HEK293 (cell line): ENCODE data around the gene CSK.

Experiments
- CTCF ChIA-PET: fragments of 350-600 bp; formaldehyde crosslinking; extraction: SDS; loops from one replicate; lab custom pipeline; 2021; ENCODE audit warnings: antibody characterized with exemption; lab: Yijun Ruan, JAX
- POLR2A ChIA-PET: fragments of 300-600 bp; formaldehyde crosslinking; extraction: SDS; loops from one replicate; lab custom pipeline; 2020; ENCODE audit warnings: antibody characterized with exemption, inconsistent platforms; lab: Yijun Ruan, JAX
- H3K27ac ChIP-seq: fragments of 200-500 bp; sonication (Bioruptor generic); 2 replicates; pipeline ENCODE4 v1.5.1; 2014; ENCODE audit warnings: low read depth, low read length, control low read depth, inconsistent platforms; ENCODE audit errors: extremely low read depth
- H3K36me3 ChIP-seq, 2 experiments: fragments of 200-500 bp in 1 of 2; sonication (Bioruptor generic) in 1 of 2; 1 replicate in 1 of 2; 2 replicates in 1 of 2; pipeline ENCODE4 v1.5.1; 2014 to 2017; ENCODE audit warnings: inconsistent platforms in 2 of 2, low read length in 2 of 2; ENCODE audit not compliant: control insufficient read depth in 2 of 2, insufficient read depth in 1 of 2
- H3K4me1 ChIP-seq: fragments of 200-500 bp; sonication (Bioruptor generic); 2 replicates; pipeline ENCODE4 v1.5.1; 2014; ENCODE audit warnings: mild to moderate bottlenecking, low read length, inconsistent platforms; ENCODE audit not compliant: control insufficient read depth, insufficient read depth
- H3K4me3 ChIP-seq: 2 replicates; pipeline ENCODE4 v1.5.1; 2011; ENCODE audit warnings: low read depth, mild to moderate bottlenecking, control low read depth, low read length, moderate library complexity
- H3K9me3 ChIP-seq: fragments of 200-500 bp; sonication (Bioruptor generic); 2 replicates; pipeline ENCODE4 v1.5.1; 2014; ENCODE audit warnings: low read depth, low read length, inconsistent platforms; ENCODE audit not compliant: control insufficient read depth, insufficient read depth
- BCL11A ChIP-seq: fragments of 450-650 bp; formaldehyde crosslinking; IDR thresholded peaks from 2 replicates; pipeline ENCODE4 v1.5.1; 2016; ENCODE audit warnings: low read depth, missing biosample characterization, missing genetic modification characterization
- FEZF1 ChIP-seq: fragments of 450-650 bp; formaldehyde crosslinking; IDR thresholded peaks from 2 replicates; pipeline ENCODE4 v1.5.1; 2016; ENCODE audit warnings: missing biosample characterization, missing genetic modification characterization
- IKZF3 ChIP-seq: fragments of 450-650 bp; IDR thresholded peaks from 2 replicates; pipeline ENCODE4 v1.5.0; 2018; ENCODE audit warnings: missing biosample characterization, mild to moderate bottlenecking, missing genetic modification characterization, moderate library complexity
- KLF1 ChIP-seq: fragments of 450-650 bp; formaldehyde crosslinking; IDR thresholded peaks from 2 replicates; pipeline ENCODE4 v1.5.1; 2016; ENCODE audit warnings: missing biosample characterization, missing genetic modification characterization
- TCF7L2 ChIP-seq: IDR thresholded peaks from 2 replicates; pipeline ENCODE4 v1.6.1; 2011; ENCODE audit warnings: low read depth, mild to moderate bottlenecking, inconsistent platforms, low read length, moderate library complexity, borderline replicate concordance
- ZBTB11 ChIP-seq: fragments of 450-650 bp; formaldehyde crosslinking; conservative IDR thresholded peaks from 2 replicates; pipeline ENCODE4 v1.5.1; 2016; ENCODE audit warnings: low read depth, missing biosample characterization, missing genetic modification characterization
- ZNF214 ChIP-seq: fragments of 450-650 bp; formaldehyde crosslinking; IDR thresholded peaks from 2 replicates; pipeline ENCODE4 v1.5.1; 2017; ENCODE audit warnings: missing biosample characterization, mild to moderate bottlenecking, missing genetic modification characterization, borderline replicate concordance
- ZNF311 ChIP-seq: fragments of 450-650 bp; formaldehyde crosslinking; IDR thresholded peaks from 2 replicates; pipeline ENCODE4 v1.5.1; 2017; ENCODE audit warnings: missing biosample characterization, missing genetic modification characterization, borderline replicate concordance
- ZNF398 ChIP-seq: fragments of 450-650 bp; formaldehyde crosslinking; IDR thresholded peaks from 2 replicates; pipeline ENCODE4 v1.5.1; 2017; ENCODE audit warnings: missing biosample characterization, missing genetic modification characterization
- ZNF514 ChIP-seq: fragments of 450-650 bp; formaldehyde crosslinking; IDR thresholded peaks from 2 replicates; pipeline ENCODE4 v1.5.1; 2016; ENCODE audit warnings: missing biosample characterization, missing genetic modification characterization
- ZNF548 ChIP-seq: fragments of 450-650 bp; formaldehyde crosslinking; IDR thresholded peaks from 2 replicates; pipeline ENCODE4 v1.5.1; 2016; ENCODE audit warnings: missing biosample characterization, missing genetic modification characterization
- ZNF561 ChIP-seq: fragments of 450-650 bp; IDR thresholded peaks from 2 replicates; pipeline ENCODE4 v1.5.1; 2018; ENCODE audit warnings: missing biosample characterization, missing genetic modification characterization, borderline replicate concordance
- ZNF600 ChIP-seq: fragments of 450-650 bp; formaldehyde crosslinking; IDR thresholded peaks from 2 replicates; pipeline ENCODE4 v1.5.1; 2016; ENCODE audit warnings: missing biosample characterization, missing genetic modification characterization
- ZNF629 ChIP-seq: fragments of 450-650 bp; formaldehyde crosslinking; IDR thresholded peaks from 2 replicates; pipeline ENCODE4 v1.5.1; 2017; ENCODE audit warnings: missing biosample characterization, missing genetic modification characterization
- ZNF792 ChIP-seq: fragments of 450-650 bp; formaldehyde crosslinking; IDR thresholded peaks from 2 replicates; pipeline ENCODE4 v1.5.1; 2016; ENCODE audit warnings: missing biosample characterization, missing genetic modification characterization
- TF ChIP-seq, protein P1 (sequence below): fragments of 450-650 bp; formaldehyde crosslinking; IDR thresholded peaks from 2 replicates; pipeline ENCODE4 v1.5.1; 2016; ENCODE audit warnings: missing biosample characterization, missing genetic modification characterization
- TF ChIP-seq, protein P2 (sequence below): fragments of 450-650 bp; formaldehyde crosslinking; IDR thresholded peaks from 2 replicates; pipeline ENCODE4 v1.5.1; 2016; ENCODE audit warnings: missing biosample characterization, missing genetic modification characterization

The CSK gene

DNA sequence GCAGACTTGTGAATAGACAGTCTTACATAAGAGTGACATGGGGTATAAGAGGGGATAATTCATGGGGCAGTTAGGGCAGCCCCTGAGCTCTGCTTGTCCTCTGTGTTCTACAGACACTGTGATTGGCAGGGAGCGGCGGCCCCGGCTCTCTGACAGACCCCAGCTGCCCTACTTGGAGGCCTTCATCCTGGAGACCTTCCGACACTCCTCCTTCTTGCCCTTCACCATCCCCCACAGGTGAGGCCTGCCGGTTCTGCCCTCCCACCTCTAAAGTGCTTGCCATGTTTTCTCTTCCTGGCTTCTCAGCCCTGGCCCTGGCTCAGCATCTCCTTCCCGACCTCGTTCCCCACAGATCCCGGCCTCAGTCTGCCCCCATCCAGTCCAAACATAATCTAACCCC, 29.9 kb upstream of the CSK start (continued):
- TF ChIP-seq, protein P1, sequence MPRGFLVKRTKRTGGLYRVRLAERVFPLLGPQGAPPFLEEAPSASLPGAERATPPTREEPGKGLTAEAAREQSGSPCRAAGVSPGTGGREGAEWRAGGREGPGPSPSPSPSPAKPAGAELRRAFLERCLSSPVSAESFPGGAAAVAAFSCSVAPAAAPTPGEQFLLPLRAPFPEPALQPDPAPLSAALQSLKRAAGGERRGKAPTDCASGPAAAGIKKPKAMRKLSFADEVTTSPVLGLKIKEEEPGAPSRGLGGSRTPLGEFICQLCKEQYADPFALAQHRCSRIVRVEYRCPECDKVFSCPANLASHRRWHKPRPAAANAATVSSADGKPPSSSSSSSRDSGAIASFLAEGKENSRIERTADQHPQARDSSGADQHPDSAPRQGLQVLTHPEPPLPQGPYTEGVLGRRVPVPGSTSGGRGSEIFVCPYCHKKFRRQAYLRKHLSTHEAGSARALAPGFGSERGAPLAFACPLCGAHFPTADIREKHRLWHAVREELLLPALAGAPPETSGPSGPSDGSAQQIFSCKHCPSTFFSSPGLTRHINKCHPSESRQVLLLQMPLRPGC (tag by site-specific recombination), result no peak
- TF ChIP-seq ZNF561 (tag by site-specific recombination), result no peak
- TF ChIP-seq ZNF514 (tag by site-specific recombination), result no peak
- no peak for TF ChIP-seq BCL11A
- TF ChIP-seq, all 188 proteins: peak for 0

DNA sequence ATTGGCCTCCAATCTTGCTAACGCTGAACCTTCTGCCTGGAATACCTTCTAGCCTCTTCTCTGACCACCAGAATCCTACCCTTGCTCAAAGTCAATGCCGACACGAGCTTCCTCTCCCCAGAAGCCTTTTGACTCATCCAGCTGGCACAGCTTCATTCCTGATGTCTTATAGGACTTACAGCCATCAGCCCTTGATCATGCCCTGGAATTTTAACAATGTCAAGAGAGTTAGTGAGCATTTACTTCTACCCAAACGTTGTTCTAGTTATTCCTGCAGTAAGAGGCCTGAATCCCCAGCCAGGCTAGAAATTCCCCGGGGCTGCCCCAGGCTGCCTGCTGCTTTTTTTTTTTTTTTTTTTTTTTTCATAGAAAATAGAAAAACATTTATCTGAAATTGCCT, 29.3 kb upstream of the CSK start:
- Histone ChIP-seq H3K4me1 (no peaks in the 10 kb centered on the region), H3K4me3 (no peak overlapping the region), H3K36me3 (no peaks in the 10 kb centered on the region)
- no peak for TF ChIP-seq FEZF1 (tag by site-specific recombination)
- TF ChIP-seq, protein P1 (tag by site-specific recombination), result no peak
- no peak for TF ChIP-seq ZNF600 (tag by site-specific recombination)
- no peak for TF ChIP-seq TCF7L2
- TF ChIP-seq ZNF548 (tag by site-specific recombination), result no peak
- no peak for TF ChIP-seq ZNF792
- TF ChIP-seq ZNF629 (tag by site-specific recombination), result no peak
- no peak for TF ChIP-seq ZNF311 (tag by site-specific recombination)
- no peak for TF ChIP-seq IKZF3
- no peak for TF ChIP-seq ZBTB11 (tag by site-specific recombination)
- TF ChIP-seq ZNF398 (tag by site-specific recombination), result no peak
- no peak for TF ChIP-seq KLF1 (tag by site-specific recombination)
- TF ChIP-seq, protein P2, sequence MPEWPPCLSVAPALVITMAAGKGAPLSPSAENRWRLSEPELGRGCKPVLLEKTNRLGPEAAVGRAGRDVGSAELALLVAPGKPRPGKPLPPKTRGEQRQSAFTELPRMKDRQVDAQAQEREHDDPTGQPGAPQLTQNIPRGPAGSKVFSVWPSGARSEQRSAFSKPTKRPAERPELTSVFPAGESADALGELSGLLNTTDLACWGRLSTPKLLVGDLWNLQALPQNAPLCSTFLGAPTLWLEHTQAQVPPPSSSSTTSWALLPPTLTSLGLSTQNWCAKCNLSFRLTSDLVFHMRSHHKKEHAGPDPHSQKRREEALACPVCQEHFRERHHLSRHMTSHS (tag by site-specific recombination), result no peak
- no peak for TF ChIP-seq ZNF214 (tag by site-specific recombination)
- TF ChIP-seq, all 188 proteins: peak for 0
- POLR2A ChIA-PET, result no interaction called here
- H3K27ac ChIP-seq, result no peak overlapping the region
- CTCF ChIA-PET, result interaction anchor here (0.7 to 6.0 kb wide), 4 partner anchors 18 to 430 kb away, joined by 3 to 45 read pairs (median 4); no protein-coding TSS in a partner anchor
- H3K9me3 ChIP-seq, result no peaks in the 10 kb centered on the region
